Measurements from ENCODE around the gene GPR151. TPM values are rescaled to one million over a fixed set of nuclear protein-coding genes. Genes with fewer than 3 reads are reported as not detected.

Gene GPR151
- polyA plus RNA-seq, 1 of the 3 experiments (the other 2 are of a cell fraction): not detected

DNA sequence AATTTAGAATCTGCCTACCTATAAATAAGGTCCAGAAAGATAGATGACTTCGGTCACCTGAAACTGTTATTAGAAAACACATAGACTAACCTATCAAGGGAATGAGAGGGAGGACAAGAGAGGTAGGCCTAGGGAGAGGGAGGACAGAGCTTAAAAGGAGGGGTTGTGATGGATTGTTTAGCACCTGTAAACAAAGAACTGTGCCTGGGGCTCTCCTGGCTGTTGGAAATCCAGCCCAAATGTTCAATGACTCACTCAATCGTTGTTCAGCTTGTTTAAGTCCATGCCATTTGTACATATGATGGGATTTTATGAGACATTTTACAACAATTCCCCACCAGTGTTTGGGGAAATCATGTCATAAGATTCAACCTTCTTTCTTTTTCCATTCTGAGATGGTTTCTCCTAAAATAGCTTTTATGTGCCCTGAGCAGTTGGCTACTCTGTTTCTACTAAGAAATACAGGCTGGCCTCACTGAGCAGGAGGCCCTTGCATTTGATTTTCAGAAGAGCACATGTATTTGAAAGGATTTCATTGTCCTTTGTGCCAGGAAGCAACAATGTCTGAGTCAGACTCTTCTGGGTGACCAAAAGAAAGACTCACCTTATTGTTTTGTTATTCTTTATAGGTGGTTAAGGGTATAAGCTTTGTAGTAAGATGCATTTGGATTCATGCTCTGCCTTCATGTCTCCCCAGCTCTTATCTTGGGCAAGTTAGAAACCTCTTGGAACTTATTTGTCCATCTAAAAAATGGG lies 48.2 kb upstream of the GPR151 start:
- no peak overlapping the region for H3K9ac ChIP-seq
- ChIA-PET CTCF (interaction anchor here (0.6 to 4.6 kb wide), 9 partner anchors 22 to 624 kb away, joined by 3 to 24 read pairs (median 3); no protein-coding TSS in a partner anchor), POLR2A (no interaction called here)
- peaks cover 2 to 26% of the 10 kb centered on the region in 2 experiments for H3K4me1 ChIP-seq (ENCODE audit: control insufficient read depth in 1 of 2, insufficient read depth in 2 of 2, low read depth in 1 of 2, low read length in 1 of 2)
- TF ChIP-seq JUND (IDR thresholded peaks at IDR 0.05) (0 out of 2 replicates have a peak, but pooled peaks have one; percentile 7), NRF1 (IDR thresholded peaks at IDR 0.05; ENCODE audit: low read depth, low read length) (no peak)
- H3K79me2 ChIP-seq (ENCODE audit: insufficient read depth): no peaks in the 10 kb centered on the region
- no peak overlapping the region for H3K4me3 ChIP-seq (ENCODE audit: low read depth in 2 of 2, low read length in 1 of 2)
- peaks cover 14% of the 10 kb centered on the region for H3F3A ChIP-seq (replicated peaks; ENCODE audit: insufficient read depth)
- H4K20me1 ChIP-seq (ENCODE audit: insufficient read depth): no peaks in the 10 kb centered on the region
- H2AFZ ChIP-seq (ENCODE audit: low read depth): peak overlapping the region; percentile 20; the same call in 1 of the 2 replicates
- no peaks in the 10 kb centered on the region for H3K9me3 ChIP-seq
- H3K27me3 ChIP-seq (ENCODE audit: insufficient read depth): no peaks in the 10 kb centered on the region
- no peak for DNase-seq
- no peaks in the 10 kb centered on the region for H3K9me2 ChIP-seq
- H3K27ac ChIP-seq (ENCODE audit: low read depth in 2 of 2, low read length in 1 of 2): no peak overlapping the region
- no peak overlapping the region for H3K4me2 ChIP-seq
- no peaks in the 10 kb centered on the region for H3K36me3 ChIP-seq (replicated peaks in 1 of 2; ENCODE audit: control insufficient read depth in 1 of 2, insufficient read depth in 2 of 2, low read length in 1 of 2)
- 43% methylated on average over 2 of the region's 2 CpGs for WGBS (ENCODE audit: low lambda C conversion rate)

DNA sequence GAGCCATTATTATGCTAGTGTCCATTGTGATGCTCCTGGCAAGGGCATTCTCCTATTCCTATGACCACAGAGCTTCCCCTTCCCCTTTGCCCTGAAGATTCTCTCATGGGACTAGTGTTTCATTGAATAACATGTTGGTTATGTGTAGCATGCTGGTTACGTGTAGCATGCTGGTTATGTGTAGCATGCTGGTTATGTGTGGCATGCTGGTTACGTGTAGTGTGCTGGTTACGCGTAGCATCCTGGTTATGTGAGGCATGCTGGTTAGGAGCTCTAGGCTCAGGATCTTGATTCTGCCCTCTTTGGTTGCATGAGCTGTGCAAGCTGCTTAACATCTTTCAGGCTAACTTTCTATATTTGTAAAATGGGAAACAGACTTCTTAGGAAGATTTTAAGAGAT lies 46.5 kb upstream of the GPR151 start:
- peaks cover 2 to 26% of the 10 kb centered on the region in 2 experiments for H3K4me1 ChIP-seq (ENCODE audit: control insufficient read depth in 1 of 2, insufficient read depth in 2 of 2, low read depth in 1 of 2, low read length in 1 of 2)
- no peak overlapping the region for H3K4me2 ChIP-seq
- no peak for TF ChIP-seq RCOR1 (IDR thresholded peaks at IDR 0.05; ENCODE audit: low read length)
- no peak for TF ChIP-seq MXI1 (IDR thresholded peaks at IDR 0.05; ENCODE audit: low read depth, low read length)
- no peak for TF ChIP-seq NFIC (IDR thresholded peaks at IDR 0.05; ENCODE audit: borderline replicate concordance)
- no peak for TF ChIP-seq GABPA (IDR thresholded peaks at IDR 0.05; ENCODE audit: low read depth)
- TF ChIP-seq, protein P1, sequence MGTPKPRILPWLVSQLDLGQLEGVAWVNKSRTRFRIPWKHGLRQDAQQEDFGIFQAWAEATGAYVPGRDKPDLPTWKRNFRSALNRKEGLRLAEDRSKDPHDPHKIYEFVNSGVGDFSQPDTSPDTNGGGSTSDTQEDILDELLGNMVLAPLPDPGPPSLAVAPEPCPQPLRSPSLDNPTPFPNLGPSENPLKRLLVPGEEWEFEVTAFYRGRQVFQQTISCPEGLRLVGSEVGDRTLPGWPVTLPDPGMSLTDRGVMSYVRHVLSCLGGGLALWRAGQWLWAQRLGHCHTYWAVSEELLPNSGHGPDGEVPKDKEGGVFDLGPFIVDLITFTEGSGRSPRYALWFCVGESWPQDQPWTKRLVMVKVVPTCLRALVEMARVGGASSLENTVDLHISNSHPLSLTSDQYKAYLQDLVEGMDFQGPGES (IDR thresholded peaks at IDR 0.05; ENCODE audit: low read depth, low read length): no peak
- TF ChIP-seq FOXJ3 (CRISPR knock-in tag; IDR thresholded peaks at IDR 0.05): no peak
- TF ChIP-seq, protein P2, sequence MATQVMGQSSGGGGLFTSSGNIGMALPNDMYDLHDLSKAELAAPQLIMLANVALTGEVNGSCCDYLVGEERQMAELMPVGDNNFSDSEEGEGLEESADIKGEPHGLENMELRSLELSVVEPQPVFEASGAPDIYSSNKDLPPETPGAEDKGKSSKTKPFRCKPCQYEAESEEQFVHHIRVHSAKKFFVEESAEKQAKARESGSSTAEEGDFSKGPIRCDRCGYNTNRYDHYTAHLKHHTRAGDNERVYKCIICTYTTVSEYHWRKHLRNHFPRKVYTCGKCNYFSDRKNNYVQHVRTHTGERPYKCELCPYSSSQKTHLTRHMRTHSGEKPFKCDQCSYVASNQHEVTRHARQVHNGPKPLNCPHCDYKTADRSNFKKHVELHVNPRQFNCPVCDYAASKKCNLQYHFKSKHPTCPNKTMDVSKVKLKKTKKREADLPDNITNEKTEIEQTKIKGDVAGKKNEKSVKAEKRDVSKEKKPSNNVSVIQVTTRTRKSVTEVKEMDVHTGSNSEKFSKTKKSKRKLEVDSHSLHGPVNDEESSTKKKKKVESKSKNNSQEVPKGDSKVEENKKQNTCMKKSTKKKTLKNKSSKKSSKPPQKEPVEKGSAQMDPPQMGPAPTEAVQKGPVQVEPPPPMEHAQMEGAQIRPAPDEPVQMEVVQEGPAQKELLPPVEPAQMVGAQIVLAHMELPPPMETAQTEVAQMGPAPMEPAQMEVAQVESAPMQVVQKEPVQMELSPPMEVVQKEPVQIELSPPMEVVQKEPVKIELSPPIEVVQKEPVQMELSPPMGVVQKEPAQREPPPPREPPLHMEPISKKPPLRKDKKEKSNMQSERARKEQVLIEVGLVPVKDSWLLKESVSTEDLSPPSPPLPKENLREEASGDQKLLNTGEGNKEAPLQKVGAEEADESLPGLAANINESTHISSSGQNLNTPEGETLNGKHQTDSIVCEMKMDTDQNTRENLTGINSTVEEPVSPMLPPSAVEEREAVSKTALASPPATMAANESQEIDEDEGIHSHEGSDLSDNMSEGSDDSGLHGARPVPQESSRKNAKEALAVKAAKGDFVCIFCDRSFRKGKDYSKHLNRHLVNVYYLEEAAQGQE (IDR thresholded peaks at IDR 0.05; ENCODE audit: low read depth, low read length): no peak
- TF ChIP-seq, protein P3, sequence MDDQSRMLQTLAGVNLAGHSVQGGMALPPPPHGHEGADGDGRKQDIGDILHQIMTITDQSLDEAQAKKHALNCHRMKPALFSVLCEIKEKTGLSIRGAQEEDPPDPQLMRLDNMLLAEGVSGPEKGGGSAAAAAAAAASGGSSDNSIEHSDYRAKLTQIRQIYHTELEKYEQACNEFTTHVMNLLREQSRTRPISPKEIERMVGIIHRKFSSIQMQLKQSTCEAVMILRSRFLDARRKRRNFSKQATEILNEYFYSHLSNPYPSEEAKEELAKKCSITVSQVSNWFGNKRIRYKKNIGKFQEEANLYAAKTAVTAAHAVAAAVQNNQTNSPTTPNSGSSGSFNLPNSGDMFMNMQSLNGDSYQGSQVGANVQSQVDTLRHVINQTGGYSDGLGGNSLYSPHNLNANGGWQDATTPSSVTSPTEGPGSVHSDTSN (IDR thresholded peaks at IDR 0.05): no peak
- TF ChIP-seq EP300 (IDR thresholded peaks at IDR 0.05; ENCODE audit: borderline replicate concordance in 1 of 2, low read depth in 1 of 2, low read length in 1 of 2): no peak
- no peaks in the 10 kb centered on the region for H4K20me1 ChIP-seq (ENCODE audit: insufficient read depth)
- H2AFZ ChIP-seq (ENCODE audit: low read depth): no peak overlapping the region
- no peaks in the 10 kb centered on the region for H3K36me3 ChIP-seq (replicated peaks in 1 of 2; ENCODE audit: control insufficient read depth in 1 of 2, insufficient read depth in 2 of 2, low read length in 1 of 2)
- H3K79me2 ChIP-seq (ENCODE audit: insufficient read depth): no peaks in the 10 kb centered on the region
- H3K4me3 ChIP-seq (ENCODE audit: low read depth in 2 of 2, low read length in 1 of 2): no peak overlapping the region
- H3K9ac ChIP-seq: no peak overlapping the region
- no peaks in the 10 kb centered on the region for H3K9me2 ChIP-seq
- CTCF ChIA-PET: interaction anchor here (0.7 to 4.6 kb wide), 10 partner anchors 12 to 807 kb away, joined by 3 to 24 read pairs (median 6); no protein-coding TSS in a partner anchor
- no peaks in the 10 kb centered on the region for H3K27me3 ChIP-seq (ENCODE audit: insufficient read depth)
- DNase-seq: no peak
- peaks cover 14% of the 10 kb centered on the region for H3F3A ChIP-seq (replicated peaks; ENCODE audit: insufficient read depth)
- no peak overlapping the region for H3K27ac ChIP-seq (ENCODE audit: low read depth in 2 of 2, low read length in 1 of 2)
- 96% methylated on average over 4 of the region's 4 CpGs for WGBS (ENCODE audit: low lambda C conversion rate)
- H3K9me3 ChIP-seq: no peaks in the 10 kb centered on the region
- POLR2A ChIA-PET: no interaction called here

Measured in SK-N-SH (cell line).